Ectodermal cell (in vitro differentiated cells): ENCODE measurements around the gene MRPL27.

ENCODE experiments used
- H3K27ac ChIP-seq: 2 replicates; pipeline ENCODE4 v1.7.0; 2013; ENCODE audit warnings: mild to moderate bottlenecking, low read depth, low read length; ENCODE audit not compliant: insufficient read depth, poor library complexity, severe bottlenecking
- H3K27me3 ChIP-seq: 2 replicates; pipeline ENCODE4 v1.7.0; 2013; ENCODE audit warnings: mild to moderate bottlenecking, low read length; ENCODE audit not compliant: insufficient read depth, control insufficient read depth, poor library complexity, severe bottlenecking
- H3K36me3 ChIP-seq: one replicate; pipeline ENCODE4 v1.7.0; 2013; ENCODE audit warnings: low read length; ENCODE audit not compliant: control insufficient read depth, insufficient read depth
- H3K4me1 ChIP-seq: one replicate; pipeline ENCODE4 v1.7.0; 2013; ENCODE audit warnings: low read length; ENCODE audit not compliant: control insufficient read depth, insufficient read depth
- H3K4me3 ChIP-seq: 2 replicates; pipeline ENCODE4 v1.7.0; 2013; ENCODE audit warnings: low read depth, low read length, control low read depth; ENCODE audit not compliant: insufficient read depth
- H3K9me3 ChIP-seq: 2 replicates; pipeline ENCODE4 v1.7.0; 2013; ENCODE audit warnings: mild to moderate bottlenecking, low read length, moderate library complexity; ENCODE audit not compliant: control insufficient read depth
- WGBS, 2 experiments: methylation state at CpG; one replicate each; pipeline ENCODE4 v1.1.7; 2013; ENCODE audit warnings: missing lambda C conversion rate in 2 of 2; 5-methylcytosine and 5-hydroxymethylcytosine counted together

MRPL27 gene

DNA sequence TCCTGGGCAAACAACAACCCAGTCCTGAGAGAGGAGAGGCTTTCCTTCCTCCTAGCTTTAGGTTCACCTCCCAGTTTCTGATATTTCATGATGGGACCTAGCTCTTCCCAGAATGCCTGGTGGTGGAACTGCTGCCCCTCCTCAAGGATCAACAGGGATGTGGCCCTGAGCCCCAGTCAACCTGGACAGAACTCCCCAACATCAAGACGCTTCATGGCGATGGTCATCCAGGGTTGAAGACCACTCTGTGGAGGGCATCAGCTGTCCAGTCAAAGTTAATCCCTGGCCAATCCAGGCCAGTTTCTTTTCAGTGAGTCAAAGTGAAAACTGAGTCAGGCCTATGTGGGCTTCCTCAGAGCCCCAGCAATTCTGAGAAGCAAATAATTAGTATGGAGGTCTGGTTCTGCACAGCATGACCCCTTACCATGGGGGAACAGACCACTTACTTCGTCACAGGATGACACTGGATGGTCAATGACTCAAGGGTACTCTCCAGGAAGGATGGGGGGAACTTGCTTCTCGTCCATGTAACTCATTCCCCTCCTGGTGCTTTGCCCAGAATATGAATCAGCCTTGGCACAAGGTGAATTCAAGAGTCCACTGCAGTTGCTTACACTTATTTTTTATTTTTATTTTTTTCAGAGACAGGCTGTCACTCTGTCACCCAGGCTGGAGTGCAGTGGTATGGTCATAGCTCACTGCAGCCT, 41.7 kb downstream of the MRPL27 start:
- Histone ChIP-seq H3K36me3 (no peaks in the 10 kb centered on the region), H3K4me3 (no peak overlapping the region), H3K27me3 (no peaks in the 10 kb centered on the region), H3K9me3 (no peaks in the 10 kb centered on the region), H3K4me1 (peaks cover 6% of the 10 kb centered on the region), H3K27ac (no peak overlapping the region)
- 94 to 96% methylated on average over 4 of the region's 4 CpGs for WGBS, 2 experiments

DNA sequence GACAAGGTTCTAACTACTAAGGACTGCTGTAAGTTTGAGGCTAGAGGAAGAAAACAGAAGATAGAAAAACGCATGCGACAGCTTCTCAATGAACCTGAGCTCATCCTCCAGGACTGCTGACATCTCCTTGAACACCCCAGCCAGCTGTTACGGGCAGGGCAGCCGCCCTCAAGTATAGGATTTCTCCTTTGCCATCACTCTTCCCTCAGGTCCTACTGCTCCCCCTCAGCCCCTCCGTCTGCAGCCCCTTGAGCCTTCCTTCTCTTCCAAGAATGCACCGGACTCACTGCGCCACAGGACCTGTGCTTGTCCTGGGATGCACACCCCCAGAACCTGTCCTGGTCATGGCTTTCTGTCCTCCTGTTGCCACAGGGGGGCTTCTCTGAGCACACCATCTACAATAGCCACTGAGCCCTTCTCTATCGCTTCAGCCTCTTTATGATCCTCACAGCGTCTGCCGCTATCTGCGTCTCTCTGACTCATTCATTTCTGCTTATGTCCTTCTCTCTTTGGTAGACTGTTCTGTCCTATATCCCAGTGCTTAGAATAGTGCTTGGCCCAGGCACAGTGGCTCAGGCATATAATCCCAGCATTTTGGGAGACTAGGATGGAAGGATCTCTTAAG, 42.7 kb downstream of the MRPL27 start:
- WGBS, 2 experiments = 86 to 88% methylated on average over 11 of the region's 11 CpGs
- Histone ChIP-seq H3K9me3 (no peaks in the 10 kb centered on the region), H3K4me1 (peaks cover 6% of the 10 kb centered on the region), H3K36me3 (no peaks in the 10 kb centered on the region), H3K27me3 (no peaks in the 10 kb centered on the region), H3K4me3 (no peak overlapping the region), H3K27ac (no peak overlapping the region)

DNA sequence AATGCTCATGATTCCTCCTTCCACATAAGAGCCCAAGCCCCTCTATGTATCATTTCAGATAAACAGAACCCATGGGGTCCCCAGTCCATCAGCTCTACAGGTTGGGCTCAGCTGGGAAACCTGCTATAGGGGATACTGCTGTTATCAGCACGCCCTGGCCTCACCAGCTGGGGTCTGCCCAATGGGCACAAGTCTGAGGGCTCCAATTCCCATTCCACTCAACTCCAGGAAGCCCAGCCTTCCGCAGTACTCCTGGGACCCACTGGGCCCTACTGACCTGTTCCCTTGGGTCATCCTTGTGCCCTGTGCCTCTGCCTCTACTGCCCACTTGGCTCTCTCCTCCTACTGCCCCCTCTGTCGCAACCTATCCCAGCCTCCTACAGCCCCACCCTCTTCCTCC, 43.3 kb downstream of the MRPL27 start:
- H3K4me1 ChIP-seq = peaks cover 6% of the 10 kb centered on the region
- H3K36me3 ChIP-seq = no peaks in the 10 kb centered on the region
- no peaks in the 10 kb centered on the region for H3K27me3 ChIP-seq
- H3K4me3 ChIP-seq = no peak overlapping the region
- no peak overlapping the region for H3K27ac ChIP-seq
- H3K9me3 ChIP-seq = no peaks in the 10 kb centered on the region
- 92 to 94% methylated on average over 3 of the region's 3 CpGs for WGBS, 2 experiments

DNA sequence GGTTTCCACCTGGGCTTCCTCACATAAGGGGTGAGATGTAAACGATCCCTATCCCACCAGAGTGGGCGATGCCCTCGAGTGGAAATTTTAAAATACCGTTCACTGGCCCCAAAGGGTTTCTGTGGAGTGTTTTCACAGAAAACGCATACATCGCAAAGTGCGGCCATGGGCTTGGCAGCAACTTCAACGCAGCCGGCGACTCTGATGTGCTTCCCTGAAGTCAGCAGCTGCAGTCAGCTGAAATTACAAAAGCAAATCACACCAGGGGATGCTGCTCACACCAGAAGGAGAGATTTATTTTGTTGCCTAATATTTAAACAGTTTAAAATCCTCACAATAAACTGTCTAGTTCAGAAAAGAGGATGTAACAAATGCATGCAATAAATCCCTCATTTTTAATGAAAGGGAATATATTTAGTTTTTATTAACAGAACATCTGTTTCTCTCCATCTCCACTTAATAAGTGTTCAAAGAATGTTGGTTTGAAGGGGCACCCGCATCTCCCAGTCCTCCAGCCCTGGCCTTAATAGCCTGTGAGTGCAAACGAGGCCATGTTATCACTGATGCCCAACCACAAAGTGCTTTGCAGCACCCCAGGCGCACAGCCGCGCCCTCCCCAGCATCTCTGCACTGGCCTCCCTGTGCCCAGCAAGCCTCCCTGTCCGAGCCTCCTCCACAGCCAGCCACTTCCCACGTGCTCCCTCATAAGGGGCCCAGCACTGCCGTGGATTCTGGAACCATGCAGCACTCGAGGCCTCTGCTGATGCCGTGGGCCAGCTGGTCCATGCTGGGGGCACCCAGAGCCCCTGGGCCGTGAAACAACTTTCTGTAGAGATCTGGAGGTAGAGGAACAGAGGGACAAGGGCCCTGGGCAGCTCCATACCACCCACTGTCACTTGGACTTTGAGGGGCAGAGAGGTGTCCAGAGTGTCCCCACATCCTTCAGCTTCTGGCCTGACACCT, 44.3 kb downstream of the MRPL27 start:
- Histone ChIP-seq H3K27me3 (no peaks in the 10 kb centered on the region), H3K27ac (no peak overlapping the region), H3K4me3 (no peak overlapping the region), H3K9me3 (no peaks in the 10 kb centered on the region), H3K36me3 (no peaks in the 10 kb centered on the region), H3K4me1 (peaks cover 6% of the 10 kb centered on the region)
- 86 to 88% methylated on average over 21 of the region's 21 CpGs for WGBS, 2 experiments

DNA sequence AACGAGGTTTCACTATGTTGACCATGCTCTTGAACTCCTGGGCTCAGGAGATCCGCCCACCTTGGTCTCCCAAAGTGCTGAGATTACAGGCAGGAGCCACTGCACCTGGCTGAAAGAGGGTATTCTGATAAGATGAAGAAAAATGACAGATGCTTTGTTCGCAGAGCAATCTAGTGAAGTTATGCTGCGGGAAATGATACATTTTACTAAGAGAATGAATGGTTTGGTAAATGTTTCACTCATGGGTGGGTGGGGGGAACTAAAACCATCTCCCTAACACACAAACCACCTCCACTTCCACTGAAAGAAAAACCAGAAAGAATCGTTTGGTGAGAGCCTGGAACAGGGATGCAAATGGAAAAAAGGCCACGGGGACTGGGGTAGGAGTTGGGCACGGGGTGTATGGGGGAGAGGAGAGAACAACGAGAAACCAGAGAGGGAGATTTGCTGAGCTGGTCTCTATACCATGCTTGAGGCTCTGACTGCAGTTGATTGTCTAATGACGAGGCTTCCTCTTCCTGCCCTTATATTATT, 46.1 kb downstream of the MRPL27 start:
- Histone ChIP-seq H3K27ac (no peak overlapping the region), H3K36me3 (no peaks in the 10 kb centered on the region), H3K9me3 (no peaks in the 10 kb centered on the region), H3K4me3 (no peak overlapping the region), H3K27me3 (no peaks in the 10 kb centered on the region), H3K4me1 (peaks cover 6% of the 10 kb centered on the region)
- 90 to 93% methylated on average over 8 to 9 of the region's 9 CpGs for WGBS, 2 experiments

DNA sequence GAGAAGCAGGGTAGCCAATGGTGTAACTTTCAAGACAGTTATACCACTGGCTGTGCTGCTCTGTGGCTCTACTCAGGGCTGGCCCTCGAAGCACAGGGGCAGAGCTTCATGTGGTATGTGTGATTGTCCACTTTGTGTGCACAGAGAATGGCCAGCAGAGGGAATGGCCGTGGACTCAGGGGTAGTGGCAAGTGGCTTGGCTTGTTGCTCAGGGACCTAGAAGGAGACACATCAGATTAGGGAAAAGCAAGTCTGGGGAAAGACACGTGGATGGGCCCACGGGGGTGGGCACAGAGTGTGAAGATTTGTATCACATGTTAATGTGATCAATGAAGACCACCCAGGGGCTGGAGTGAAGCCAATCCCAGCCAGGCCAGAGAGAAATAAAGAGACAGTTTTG, 47.1 kb downstream of the MRPL27 start:
- WGBS, 2 experiments = 84% methylated on average over 4 of the region's 4 CpGs
- Histone ChIP-seq H3K9me3 (no peaks in the 10 kb centered on the region), H3K4me3 (no peak overlapping the region), H3K36me3 (no peaks in the 10 kb centered on the region), H3K27ac (no peak overlapping the region), H3K4me1 (peaks cover 6% of the 10 kb centered on the region), H3K27me3 (no peaks in the 10 kb centered on the region)

DNA sequence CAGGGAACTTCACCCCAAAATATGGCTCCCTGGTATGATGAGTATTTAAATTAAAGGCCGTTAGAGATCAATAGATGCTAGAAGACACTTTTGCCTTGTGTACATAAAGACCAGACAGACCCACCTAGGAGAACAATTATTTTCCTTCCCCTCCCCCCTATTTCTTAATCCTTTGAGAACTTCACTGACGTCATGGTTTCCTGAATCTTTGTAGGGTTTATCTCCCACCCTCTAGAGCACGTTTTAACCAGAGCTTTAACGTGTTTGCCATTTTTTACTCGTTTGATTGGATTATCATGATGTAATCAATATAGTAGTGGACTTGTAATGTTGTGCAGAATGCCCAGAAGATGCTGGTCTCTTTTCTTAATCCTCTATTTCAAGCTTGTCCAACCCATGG, 49.9 kb downstream of the MRPL27 start:
- 90 to 94% methylated on average over 5 of the region's 5 CpGs for WGBS, 2 experiments
- H3K9me3 ChIP-seq = no peaks in the 10 kb centered on the region
- H3K4me3 ChIP-seq = no peak overlapping the region
- H3K4me1 ChIP-seq = peaks cover 8% of the 10 kb centered on the region
- no peaks in the 10 kb centered on the region for H3K36me3 ChIP-seq
- H3K27ac ChIP-seq = no peak overlapping the region
- H3K27me3 ChIP-seq = no peaks in the 10 kb centered on the region

DNA sequence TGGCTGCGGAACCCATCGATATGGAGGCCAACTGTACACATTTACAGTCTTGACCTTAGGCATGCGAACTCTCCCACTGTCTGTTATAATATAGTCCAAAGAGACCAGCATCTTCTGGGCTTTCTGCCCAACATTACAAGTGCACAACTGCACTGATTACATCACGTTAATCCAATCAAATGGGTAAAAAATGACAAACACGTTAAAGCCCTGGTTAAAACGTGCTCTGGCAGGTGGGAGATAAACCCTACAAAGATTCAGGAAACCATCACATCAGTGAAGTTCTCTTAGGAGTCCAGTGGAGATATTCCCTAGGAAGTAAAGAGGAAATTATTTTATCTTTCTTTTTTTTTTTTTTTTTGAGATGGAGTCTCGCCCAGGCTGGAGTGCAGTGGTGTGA, 50.7 kb downstream of the MRPL27 start:
- Histone ChIP-seq H3K4me3 (no peak overlapping the region), H3K9me3 (no peaks in the 10 kb centered on the region), H3K4me1 (peaks cover 8% of the 10 kb centered on the region)

DNA sequence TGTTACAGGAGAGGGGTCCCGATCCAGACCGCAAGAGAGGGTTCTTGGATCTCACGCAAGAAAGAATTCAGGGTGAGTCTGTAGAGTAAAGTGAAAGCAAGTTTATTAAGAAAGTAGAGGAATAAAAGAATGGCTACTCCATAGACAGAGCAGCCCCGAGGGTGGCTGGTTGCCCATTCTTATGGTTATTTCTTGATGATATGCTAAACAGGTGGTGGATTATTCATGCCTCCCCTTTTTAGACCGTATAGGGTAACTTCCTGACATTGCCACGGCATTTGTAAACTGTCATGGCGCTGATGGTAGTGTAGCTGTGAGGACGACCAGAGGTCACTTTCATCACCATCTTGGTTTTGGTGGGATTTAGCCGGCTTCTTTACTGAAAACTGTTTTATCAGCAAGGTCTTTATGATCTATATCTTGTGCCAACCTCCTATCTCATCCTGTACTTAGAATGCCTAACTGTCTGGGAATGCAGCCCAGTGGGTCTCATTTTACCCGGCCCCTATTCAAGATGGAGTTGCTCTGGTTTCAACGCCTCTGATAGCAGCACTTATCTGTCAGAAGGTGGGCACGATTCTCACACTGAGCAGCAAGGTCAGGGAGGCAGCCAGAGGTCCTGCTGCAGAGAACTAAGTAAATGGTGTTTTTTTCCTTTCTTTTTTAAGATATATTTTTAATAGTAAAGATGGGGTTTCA, 53.5 kb downstream of the MRPL27 start:
- Histone ChIP-seq H3K36me3 (no peaks in the 10 kb centered on the region), H3K27me3 (no peaks in the 10 kb centered on the region), H3K4me1 (peaks cover 8% of the 10 kb centered on the region), H3K27ac (no peak overlapping the region), H3K4me3 (no peak overlapping the region), H3K9me3 (no peaks in the 10 kb centered on the region)
- WGBS, 2 experiments = 89 to 91% methylated on average over 12 of the region's 12 CpGs

More for the DNA sequence above, 50.7 kb downstream of the MRPL27 start:
- H3K27ac ChIP-seq = no peak overlapping the region
- WGBS, 2 experiments = 94 to 96% methylated on average over 7 of the region's 7 CpGs
- no peaks in the 10 kb centered on the region for H3K36me3 ChIP-seq
- H3K27me3 ChIP-seq = no peaks in the 10 kb centered on the region
